T follicular helper cell (primary cell): ENCODE measurements around the gene FAM131B.

Experiments used
- DNase-seq: peaks from one replicate; pipeline ENCODE4 v3.0.0-alpha.2; 2020; ENCODE audit warnings: low read depth

The FAM131B gene

DNA sequence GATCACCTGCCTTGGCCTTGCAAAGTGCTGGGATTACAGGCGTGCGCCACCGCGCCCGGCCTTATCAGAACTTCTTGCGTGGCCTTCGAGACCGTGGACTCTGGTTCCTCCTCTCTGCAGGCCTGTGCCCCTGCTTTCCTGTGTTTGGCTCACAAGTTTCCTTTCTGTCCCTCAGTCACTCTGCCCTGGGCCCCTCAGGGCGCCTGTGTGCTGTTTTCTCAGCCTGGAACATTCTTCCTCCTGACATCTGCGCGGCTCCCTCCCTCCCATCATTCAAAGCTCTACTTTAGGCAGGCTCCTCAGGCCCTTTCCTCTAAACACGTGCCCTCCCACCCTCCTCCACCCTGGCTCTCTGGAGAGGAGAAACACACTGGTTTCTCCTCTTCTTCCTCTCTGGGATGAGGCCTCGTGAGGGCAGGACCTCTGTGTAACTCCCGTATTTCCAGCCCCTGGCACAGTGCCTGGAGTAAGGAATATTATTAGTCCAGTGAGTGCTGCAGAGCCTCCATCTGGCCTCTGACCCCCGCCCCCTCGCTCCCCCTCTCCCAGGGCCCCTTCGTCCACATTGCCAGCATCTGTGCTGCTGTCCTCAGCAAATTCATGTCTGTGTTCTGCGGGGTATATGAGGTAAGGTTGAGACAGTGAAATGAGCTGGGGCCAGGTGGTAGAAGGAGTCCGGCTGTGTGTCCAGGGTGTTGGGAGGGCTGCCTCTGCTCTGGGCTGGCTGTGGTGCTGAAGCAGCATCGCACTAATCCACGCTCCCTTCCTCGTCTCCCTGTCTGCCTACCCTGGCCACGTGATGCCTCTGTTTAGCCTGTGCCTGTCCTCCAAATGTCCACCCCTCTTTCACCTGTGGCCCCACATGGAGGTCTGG, 39.5 kb downstream of the FAM131B start:
- no peak for DNase-seq

GRCh38 chr7:143321734-143322133, 40.8 kb downstream of the FAM131B start:
- no peak for DNase-seq

GRCh38 chr7:143321242-143321641, 41.3 kb downstream of the FAM131B start:
- no peak for DNase-seq

- no peak for DNase-seq
Measured at GRCh38 chr7:143320620-143321019, 41.9 kb downstream of the FAM131B start.

- no peak for DNase-seq
Measured at GRCh38 chr7:143318661-143319060, 43.9 kb downstream of the FAM131B start.

DNA sequence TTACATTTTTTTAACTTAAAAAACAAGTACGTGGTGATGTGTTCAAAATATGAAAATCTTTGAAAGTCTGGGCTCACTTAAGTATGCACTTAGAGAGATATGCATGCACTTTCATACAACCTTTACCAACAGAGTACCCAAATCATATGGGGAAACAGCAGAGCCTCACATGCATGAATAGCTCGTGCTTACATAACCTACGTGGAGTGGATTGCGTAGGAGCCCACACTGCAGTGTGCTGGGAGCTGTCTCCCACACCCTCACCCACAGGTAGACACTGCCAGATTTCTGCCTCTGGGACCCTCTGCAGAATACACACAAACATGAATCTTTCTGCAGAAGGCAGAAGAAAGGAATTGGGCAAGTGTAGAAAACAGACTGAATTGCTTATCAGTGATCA, 46.0 kb downstream of the FAM131B start:
- no peak for DNase-seq

DNA sequence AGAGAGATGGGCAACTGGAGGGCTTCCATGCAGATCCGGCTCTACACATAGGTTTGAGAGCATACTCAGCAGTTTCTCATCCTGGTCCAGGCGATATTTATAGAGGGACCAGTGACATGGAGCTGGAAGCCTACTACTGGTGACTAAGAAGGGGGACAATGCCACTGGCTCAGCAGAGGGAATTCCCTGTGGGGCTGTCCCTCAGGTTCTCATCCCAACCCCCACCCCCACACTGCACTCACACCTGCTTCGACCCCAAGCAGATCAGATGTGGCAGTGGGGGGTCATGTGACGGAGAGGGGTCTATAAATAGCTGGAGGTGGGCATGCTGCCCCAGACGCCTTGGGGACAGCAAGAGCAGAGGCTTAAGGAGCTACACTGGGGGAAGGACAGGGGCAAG, 46.7 kb downstream of the FAM131B start, which contains the start of gene CLCN1:
Gene CLCN1 (plus strand): TSS at position 336 of the 400 bp plus-strand sequence. CDS start 102 bp downstream, outside the sequence.
- no peak for DNase-seq

DNA sequence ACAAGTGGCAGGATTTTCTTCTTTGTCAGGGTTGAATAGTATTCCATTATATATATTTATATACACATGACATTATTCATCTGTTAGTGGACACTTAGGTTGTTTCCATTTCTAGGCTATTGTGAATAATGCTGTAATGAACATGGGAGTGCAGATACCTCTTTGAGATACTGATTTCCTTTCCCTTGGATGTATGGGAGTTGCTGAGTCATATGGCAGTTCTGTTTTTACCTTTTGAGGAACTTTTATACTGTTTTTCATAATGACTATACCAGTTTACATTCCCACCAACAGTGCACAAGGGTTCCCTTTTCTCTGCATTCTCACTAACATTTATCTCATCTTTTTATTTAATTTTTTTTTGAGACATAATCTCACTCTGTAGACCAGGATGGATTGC, 48.4 kb downstream of the FAM131B start:
- no peak for DNase-seq

DNA sequence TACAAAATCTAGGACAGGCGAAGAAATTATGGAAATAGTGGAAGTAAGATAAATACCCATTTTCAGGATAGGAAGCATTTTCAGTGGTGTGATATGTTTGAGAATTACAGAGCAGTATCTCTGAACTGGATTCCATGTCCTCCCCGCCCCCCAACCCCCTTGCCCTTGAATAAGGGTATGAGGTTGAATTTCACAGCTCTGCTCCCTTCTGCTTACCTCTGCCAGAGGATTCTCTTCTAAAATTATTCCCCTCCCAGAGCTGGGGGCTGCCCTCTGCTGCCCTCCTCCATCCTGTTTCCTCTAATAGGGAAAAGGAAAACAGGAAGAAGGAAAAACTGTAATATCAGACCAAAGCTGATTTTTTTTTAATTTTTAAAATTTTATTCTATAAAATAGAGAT, 53.9 kb downstream of the FAM131B start:
- DNase-seq, result no peak

DNA sequence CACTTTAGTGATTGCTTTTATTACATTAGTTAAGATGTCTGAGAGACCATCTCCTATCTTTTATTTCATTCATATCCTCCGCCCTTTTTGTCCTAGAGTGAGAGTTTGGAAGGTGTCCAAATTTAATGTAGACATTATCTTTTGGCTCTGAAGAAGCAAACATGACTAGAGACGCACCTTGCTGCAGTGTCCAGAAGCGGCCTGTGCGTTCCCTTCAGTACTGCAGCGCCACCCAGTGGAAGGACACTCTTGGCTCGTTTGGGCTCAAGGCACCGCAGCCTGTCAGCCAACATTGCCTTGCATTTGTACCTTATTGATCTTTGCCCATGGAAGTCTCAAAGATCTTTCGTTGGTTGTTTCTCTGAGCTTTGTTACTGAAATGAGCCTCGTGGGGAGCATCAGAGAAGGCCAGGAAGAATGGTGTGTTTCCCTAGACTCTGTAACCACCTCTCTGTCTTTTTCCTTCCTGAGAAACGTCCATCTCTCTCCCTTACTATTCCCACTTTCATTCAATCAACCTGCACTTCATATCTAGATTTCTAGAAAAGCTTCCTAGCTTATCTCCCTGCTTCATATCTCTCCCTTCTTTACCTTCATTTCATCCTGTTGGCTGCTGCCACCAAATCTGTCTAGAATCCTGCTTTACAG, 57.0 kb downstream of the FAM131B start:
- peak; percentile 56 for DNase-seq

DNA sequence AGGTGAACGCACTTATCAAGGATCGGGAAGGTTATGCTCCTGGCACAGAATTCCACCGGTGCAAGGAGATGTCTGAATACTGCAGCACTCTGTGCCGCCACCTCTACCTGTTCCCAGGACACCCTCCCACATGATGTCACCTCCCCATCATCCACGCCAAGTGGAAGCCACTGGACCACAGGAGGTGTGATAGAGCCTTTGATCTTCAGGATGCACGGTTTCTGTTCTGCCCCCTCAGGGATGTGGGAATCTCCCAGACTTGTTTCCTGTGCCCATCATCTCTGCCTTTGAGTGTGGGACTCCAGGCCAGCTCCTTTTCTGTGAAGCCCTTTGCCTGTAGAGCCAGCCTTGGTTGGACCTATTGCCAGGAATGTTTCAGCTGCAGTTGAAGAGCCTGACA, 57.6 kb downstream of the FAM131B start:
- no peak for DNase-seq

- no peak for DNase-seq
Measured at GRCh38 chr7:143303733-143304132, 58.8 kb downstream of the FAM131B start.
